ENCODE measurements around the gene ADAMTS2.

The ADAMTS2 gene

GRCh38 chr5:179345433-179346321 is at the start of gene ADAMTS2:
Gene ADAMTS2 (minus strand): TSS chr5:179345461. CDS start chr5:179345328, 133 bp downstream.
- in situ Hi-C loops (cut with HindIII; ENCODE audit: low pct_ligation_motif_present, low pct_unique_long_range_greater_than_20kb, low sequenced_read_pairs): no loop called here
- DNase-seq: no peak

DNA sequence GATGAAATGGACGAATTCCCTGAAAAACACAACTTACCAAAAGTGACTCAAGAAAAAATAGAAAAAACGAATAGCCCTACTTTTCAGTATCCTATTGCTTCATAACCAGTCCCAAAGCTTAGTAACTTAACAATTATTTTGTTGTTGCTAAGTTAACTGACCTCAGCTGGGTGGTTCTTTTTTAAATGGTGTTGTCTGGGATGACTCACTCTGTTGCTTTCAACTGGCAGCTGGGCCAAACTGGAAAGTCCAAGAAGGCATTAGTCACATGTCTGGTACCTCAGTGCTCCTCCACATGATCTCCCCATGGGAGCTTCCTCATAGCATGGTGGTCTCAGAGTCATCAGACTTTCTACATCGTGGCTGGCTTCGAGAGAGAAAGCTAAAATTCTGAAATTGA is 47.8 kb upstream of the ADAMTS2 start:
- DNase-seq: no peak
- in situ Hi-C loops (cut with HindIII; ENCODE audit: low pct_ligation_motif_present, low pct_unique_long_range_greater_than_20kb, low sequenced_read_pairs): no loop called here

DNA sequence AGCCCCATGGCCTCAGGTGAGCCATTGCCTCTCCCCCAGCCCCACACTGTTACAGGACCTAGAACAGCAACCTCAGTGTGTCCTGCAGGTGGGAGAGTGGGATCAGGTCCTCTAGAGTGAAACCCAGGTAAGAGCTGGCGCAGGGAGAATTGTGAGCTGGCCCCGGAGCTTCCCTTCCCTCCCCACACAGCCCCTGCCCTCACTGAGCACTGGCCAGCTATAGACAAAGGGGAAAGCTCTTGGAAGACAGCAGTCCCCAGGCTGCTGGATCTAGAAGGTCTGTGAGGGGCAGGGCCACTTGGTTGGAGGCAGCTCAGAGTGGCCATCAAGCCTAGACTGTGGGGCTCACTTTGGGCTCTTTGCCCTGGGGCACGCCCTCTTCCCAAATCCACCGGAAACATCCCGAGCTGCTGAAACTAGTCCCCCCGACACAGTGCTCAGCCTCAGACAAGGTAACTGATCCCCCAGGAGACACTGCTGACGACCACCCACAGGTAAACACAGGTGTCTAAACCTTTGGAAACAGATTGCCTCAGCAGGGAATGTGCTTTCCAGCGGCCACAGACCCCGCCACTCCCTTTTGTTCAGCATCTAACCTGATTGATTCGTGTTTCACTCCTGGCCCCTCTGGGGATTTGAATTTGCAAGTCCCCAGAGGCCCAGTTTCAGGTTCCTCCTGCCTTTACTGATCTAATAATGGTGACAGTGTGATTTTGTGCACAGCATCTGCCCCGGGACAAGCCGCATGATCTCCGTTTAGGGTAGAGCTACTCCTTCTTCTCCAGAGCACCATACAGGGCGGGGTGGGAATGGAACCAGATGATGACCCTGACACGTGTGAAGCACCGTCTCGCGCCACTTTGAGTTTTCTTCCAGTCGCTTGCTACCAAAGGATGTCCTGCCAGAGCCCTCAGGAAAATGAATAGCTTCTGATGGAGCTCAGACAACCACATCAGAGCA is 42.2 kb upstream of the ADAMTS2 start:
- in situ Hi-C loops (cut with HindIII; ENCODE audit: low pct_ligation_motif_present, low pct_unique_long_range_greater_than_20kb, low sequenced_read_pairs): no loop called here
- DNase-seq: no peak

GRCh38 chr5:179385914-179386313 is 40.7 kb upstream of the ADAMTS2 start:
- DNase-seq: no peak
- in situ Hi-C loops (cut with HindIII; ENCODE audit: low pct_ligation_motif_present, low pct_unique_long_range_greater_than_20kb, low sequenced_read_pairs): no loop called here

GRCh38 chr5:179382486-179382885 is 37.2 kb upstream of the ADAMTS2 start:
- in situ Hi-C loops (cut with HindIII; ENCODE audit: low pct_ligation_motif_present, low pct_unique_long_range_greater_than_20kb, low sequenced_read_pairs): no loop called here
- no peak for DNase-seq

- in situ Hi-C loops (cut with HindIII; ENCODE audit: low pct_ligation_motif_present, low pct_unique_long_range_greater_than_20kb, low sequenced_read_pairs): no loop called here
- no peak for DNase-seq
These were observed 36.4 kb upstream of the ADAMTS2 start for GRCh38 chr5:179381691-179382090.

GRCh38 chr5:179380211-179381035 is 35.2 kb upstream of the ADAMTS2 start:
- no peak for DNase-seq
- in situ Hi-C loops (cut with HindIII; ENCODE audit: low pct_ligation_motif_present, low pct_unique_long_range_greater_than_20kb, low sequenced_read_pairs): no loop called here

DNA sequence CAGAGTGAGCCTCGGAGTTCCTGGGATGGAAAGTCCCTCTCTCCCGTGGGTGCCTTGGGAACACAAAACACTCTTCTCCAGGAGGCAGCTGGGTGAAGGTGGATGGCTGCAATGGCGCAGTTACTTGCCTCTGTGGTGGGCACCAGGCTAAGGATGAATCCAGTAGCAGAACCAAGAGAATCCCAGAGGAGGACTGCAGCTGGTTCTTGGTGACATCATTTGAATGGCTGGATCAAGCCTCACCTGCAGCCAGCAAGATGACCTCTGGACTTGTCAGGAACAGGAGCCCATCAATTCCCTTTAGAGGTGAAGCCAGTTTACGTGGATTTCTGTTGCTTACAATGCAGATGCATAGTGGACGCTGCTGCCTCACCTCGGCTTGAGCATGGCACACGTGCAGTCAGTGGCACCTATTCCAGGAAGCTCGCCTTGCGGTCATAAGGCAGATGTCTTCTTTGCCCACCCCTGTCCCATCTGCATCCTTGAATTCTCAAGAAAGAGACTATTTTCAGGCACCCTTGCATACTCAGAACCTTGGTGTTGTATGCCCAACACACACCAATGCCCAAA is 34.1 kb upstream of the ADAMTS2 start:
- in situ Hi-C loops (cut with HindIII; ENCODE audit: low pct_ligation_motif_present, low pct_unique_long_range_greater_than_20kb, low sequenced_read_pairs): no loop called here
- no peak for DNase-seq

DNA sequence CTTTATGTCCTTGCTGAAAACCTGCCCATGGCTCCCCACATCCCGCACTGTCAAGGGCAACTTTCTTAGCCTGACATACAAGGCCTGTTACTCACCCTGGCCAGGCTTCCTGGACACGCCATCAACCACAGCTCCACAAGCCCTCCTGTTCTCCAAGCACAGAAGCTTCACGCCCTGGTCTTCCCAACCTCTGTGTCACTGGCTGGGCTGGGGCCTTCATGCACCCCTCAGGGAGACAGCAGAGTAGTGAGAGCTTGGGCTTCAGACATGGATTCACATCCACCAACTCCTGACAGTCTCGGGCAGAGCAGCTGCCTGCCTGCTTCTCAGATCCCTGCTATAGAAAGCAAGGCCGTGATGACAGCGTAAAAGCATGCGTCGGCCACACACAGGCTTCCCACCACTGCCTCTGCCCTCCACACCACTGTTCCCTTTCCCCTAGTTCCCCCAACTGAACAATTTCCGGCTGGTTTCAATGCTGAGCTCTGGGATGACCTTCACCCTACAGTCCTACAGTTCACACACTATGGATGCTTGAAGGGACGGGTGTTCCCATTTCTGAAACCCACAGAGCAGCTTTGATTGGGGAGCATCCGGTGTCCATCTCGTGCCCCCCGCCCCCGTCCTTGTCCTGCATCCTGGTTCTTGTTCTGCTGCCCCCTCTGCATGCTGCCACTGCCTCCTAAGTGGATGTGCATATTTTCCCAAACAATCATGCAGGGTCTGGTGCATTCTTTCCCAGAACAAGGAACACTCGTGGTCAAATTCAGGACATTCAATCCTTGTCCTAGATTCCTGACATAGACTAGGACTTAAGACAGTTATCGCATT is 33.4 kb upstream of the ADAMTS2 start:
- DNase-seq: no peak
- in situ Hi-C loops (cut with HindIII; ENCODE audit: low pct_ligation_motif_present, low pct_unique_long_range_greater_than_20kb, low sequenced_read_pairs): no loop called here

DNA sequence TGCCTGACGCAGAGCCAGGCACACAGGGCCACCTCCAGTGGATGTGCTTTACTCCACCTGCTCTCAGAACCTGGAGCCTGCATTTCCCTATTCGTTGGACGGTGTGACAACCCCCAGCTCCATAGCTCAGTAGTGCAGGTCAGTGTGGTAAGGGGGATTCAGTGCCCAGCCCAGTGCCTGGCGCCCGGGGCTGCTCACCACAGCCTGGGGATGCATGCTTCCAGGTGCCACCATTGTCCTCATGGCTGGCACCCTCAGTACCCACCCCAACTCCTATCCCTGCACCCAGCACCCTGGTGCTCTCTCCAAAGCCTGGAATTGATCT is 32.8 kb upstream of the ADAMTS2 start:
- in situ Hi-C loops (cut with HindIII; ENCODE audit: low pct_ligation_motif_present, low pct_unique_long_range_greater_than_20kb, low sequenced_read_pairs): no loop called here
- no peak for DNase-seq

DNA sequence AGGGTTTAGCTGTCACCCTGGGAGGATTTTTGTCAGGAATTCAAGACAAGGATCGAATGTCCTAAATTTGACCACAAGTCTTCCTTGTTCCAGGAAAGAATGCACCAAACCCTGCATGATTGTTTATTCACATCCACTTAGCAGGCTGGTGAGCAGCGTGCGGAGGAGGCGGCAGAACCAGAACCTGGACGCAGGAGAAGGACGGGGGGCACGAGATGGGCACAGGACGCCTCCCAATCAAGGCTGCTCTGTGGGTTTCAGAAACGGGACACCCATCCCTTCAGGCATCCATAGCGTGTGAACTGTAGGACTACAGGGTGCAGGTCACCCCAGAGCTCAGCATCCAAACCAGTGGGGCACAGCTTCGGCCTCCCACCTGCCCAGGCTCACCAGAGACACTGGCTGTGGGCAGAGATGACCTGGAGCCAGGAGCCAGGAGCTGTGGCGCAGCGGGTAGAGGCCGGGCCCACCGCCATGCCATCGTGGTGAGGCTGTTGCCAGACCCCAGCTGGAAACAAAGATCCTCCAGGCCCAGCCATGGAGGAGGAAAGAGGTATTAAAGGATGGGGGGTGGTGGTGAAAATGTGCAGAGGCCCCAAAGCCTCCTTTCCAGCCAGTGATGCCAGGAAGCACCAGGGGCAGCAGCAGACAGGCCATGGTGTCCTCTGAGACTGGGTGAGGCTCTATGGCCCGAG is 32.3 kb upstream of the ADAMTS2 start:
- no peak for DNase-seq
- in situ Hi-C loops (cut with HindIII; ENCODE audit: low pct_ligation_motif_present, low pct_unique_long_range_greater_than_20kb, low sequenced_read_pairs): no loop called here

- no peak for DNase-seq
- in situ Hi-C loops (cut with HindIII; ENCODE audit: low pct_ligation_motif_present, low pct_unique_long_range_greater_than_20kb, low sequenced_read_pairs): no loop called here
These were observed 31.6 kb upstream of the ADAMTS2 start for GRCh38 chr5:179376701-179377420.

- DNase-seq: no peak
- in situ Hi-C loops (cut with HindIII; ENCODE audit: low pct_ligation_motif_present, low pct_unique_long_range_greater_than_20kb, low sequenced_read_pairs): no loop called here
These were observed 30.6 kb upstream of the ADAMTS2 start for GRCh38 chr5:179375831-179376365.

GRCh38 chr5:179375236-179375685 is 30.0 kb upstream of the ADAMTS2 start:
- DNase-seq: no peak

DNA sequence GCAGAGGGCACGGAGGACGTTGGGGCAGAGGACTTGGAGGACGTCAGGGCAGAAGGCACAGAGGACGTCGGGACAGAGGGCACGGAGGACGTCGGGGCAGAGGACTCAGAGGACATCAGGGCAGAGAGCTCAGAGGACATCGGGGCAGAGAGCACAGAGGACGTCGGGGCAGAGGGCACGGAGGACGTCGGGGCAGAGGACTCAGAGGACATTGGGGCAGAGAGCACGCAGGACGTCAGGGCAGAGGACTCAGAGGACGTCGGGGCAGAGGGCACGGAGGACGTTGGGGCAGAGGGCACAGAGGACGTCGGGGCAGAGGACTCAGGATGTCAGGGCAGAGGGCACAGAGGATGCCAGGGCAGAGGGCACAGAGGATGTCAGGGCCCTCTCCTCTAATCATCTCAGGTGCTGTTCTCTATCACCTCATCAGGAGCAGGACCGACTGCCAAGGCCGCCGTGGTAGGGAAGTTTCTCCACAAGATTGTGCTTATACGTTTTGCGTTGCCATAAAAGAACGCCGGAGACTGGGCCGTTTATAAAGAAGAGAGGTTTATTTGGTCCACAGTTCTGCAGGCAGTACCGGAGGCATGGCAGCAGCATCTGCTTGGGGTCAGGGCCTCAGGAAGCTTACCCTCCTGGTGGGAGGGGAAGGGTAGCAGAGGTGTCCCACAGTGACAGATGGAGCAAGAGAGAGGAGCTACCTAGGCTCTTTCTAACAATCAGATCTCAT is 29.4 kb upstream of the ADAMTS2 start:
- no peak for DNase-seq
- in situ Hi-C loops (cut with HindIII; ENCODE audit: low pct_ligation_motif_present, low pct_unique_long_range_greater_than_20kb, low sequenced_read_pairs): no loop called here

More at GRCh38 chr5:179375236-179375685, 30.0 kb upstream of the ADAMTS2 start:
- in situ Hi-C loops (cut with HindIII; ENCODE audit: low pct_ligation_motif_present, low pct_unique_long_range_greater_than_20kb, low sequenced_read_pairs): no loop called here

All from ACHN (cell line).